Measurements from ENCODE around the gene SLC48A1. TPM values are rescaled to one million over a fixed set of nuclear protein-coding genes. Genes with fewer than 3 reads are reported as not detected.

Gene SLC48A1
- total and polyA plus RNA-seq, 2 donors (not counting 1 experiment from before 2014, with no cell fraction given) = 9.0 to 18.7 TPM

GRCh38 chr12:47771304-47771703 is 1.7 kb upstream of the SLC48A1 start:
- H3K79me2 ChIP-seq (ENCODE audit: control insufficient read depth, insufficient read depth, low read length) = no peaks in the 10 kb centered on the region
- no peak overlapping the region for H3K27ac ChIP-seq (ENCODE audit: insufficient read depth, low read length)
- H4K20me1 ChIP-seq (ENCODE audit: control insufficient read depth, extremely low read depth, insufficient read depth, low read length) = no peaks in the 10 kb centered on the region
- no peaks in the 10 kb centered on the region for H3K27me3 ChIP-seq (ENCODE audit: control insufficient read depth, insufficient read depth, low read length)
- H3K36me3 ChIP-seq (ENCODE audit: control insufficient read depth, insufficient read depth, low read length) = no peaks in the 10 kb centered on the region
- DNase-seq (ENCODE audit: low read depth in 2 of 2) = no peak
- no peak overlapping the region for H3K4me2 ChIP-seq (ENCODE audit: extremely low read depth, insufficient read depth, low read length)
- H3K9ac ChIP-seq (ENCODE audit: insufficient read depth, low read length) = no peak overlapping the region
- no peak overlapping the region for H2AFZ ChIP-seq (ENCODE audit: low read length)
- H3K4me3 ChIP-seq (replicated peaks in 1 of 4; ENCODE audit: control extremely low read depth in 1 of 4, insufficient read depth in 1 of 4, low read depth in 3 of 4, low read length in 4 of 4) = no peak overlapping the region
- TF ChIP-seq EZH2 (IDR thresholded peaks at IDR 0.05; ENCODE audit: low read length, missing control alignments) (no peak), CTCF (conservative IDR thresholded peaks at IDR 0.05 in 1 of 2, IDR thresholded peaks at IDR 0.05 in 1 of 2; ENCODE audit: low read depth in 1 of 2, low read length in 2 of 2) (no peak)
- H3K9me3 ChIP-seq (ENCODE audit: control insufficient read depth, insufficient read depth, low read depth, low read length) = no peaks in the 10 kb centered on the region
- peaks cover 11% of the 10 kb centered on the region for H3K4me1 ChIP-seq (ENCODE audit: control insufficient read depth, extremely low read depth, insufficient read depth, low read length)

- Histone ChIP-seq H3K9ac (ENCODE audit: insufficient read depth, low read length) (no peak overlapping the region), H3K9me3 (ENCODE audit: control insufficient read depth, insufficient read depth, low read depth, low read length) (no peaks in the 10 kb centered on the region), H3K36me3 (ENCODE audit: control insufficient read depth, insufficient read depth, low read length) (no peaks in the 10 kb centered on the region), H3K4me2 (ENCODE audit: extremely low read depth, insufficient read depth, low read length) (no peak overlapping the region), H4K20me1 (ENCODE audit: control insufficient read depth, extremely low read depth, insufficient read depth, low read length) (no peaks in the 10 kb centered on the region), H3K27me3 (ENCODE audit: control insufficient read depth, insufficient read depth, low read length) (no peaks in the 10 kb centered on the region), H3K27ac (ENCODE audit: insufficient read depth, low read length) (no peak overlapping the region), H3K79me2 (ENCODE audit: control insufficient read depth, insufficient read depth, low read length) (no peaks in the 10 kb centered on the region), H2AFZ (ENCODE audit: low read length) (no peak overlapping the region), H3K4me3 (replicated peaks in 1 of 4; ENCODE audit: control extremely low read depth in 1 of 4, insufficient read depth in 1 of 4, low read depth in 3 of 4, low read length in 4 of 4) (peak overlapping the region in 1 of 4 experiments; percentile 65), H3K4me1 (ENCODE audit: control insufficient read depth, extremely low read depth, insufficient read depth, low read length) (peaks cover 11% of the 10 kb centered on the region)
- TF ChIP-seq EZH2 (IDR thresholded peaks at IDR 0.05; ENCODE audit: low read length, missing control alignments) (no peak), CTCF (conservative IDR thresholded peaks at IDR 0.05 in 1 of 2, IDR thresholded peaks at IDR 0.05 in 1 of 2; ENCODE audit: low read depth in 1 of 2, low read length in 2 of 2) (no peak)
- no peak for DNase-seq (ENCODE audit: low read depth in 2 of 2)
These were observed 861 bp upstream of the SLC48A1 start for GRCh38 chr12:47772094-47772660.

- peak overlapping the region; percentile 71 for H2AFZ ChIP-seq (ENCODE audit: low read length)
- no peak overlapping the region for H3K27ac ChIP-seq (ENCODE audit: insufficient read depth, low read length)
- no peaks in the 10 kb centered on the region for H3K27me3 ChIP-seq (ENCODE audit: control insufficient read depth, insufficient read depth, low read length)
- H3K4me3 ChIP-seq (replicated peaks in 1 of 4; ENCODE audit: control extremely low read depth in 1 of 4, insufficient read depth in 1 of 4, low read depth in 3 of 4, low read length in 4 of 4) = peak overlapping the region; percentile 38 to 65 (median 48)
- H4K20me1 ChIP-seq (ENCODE audit: control insufficient read depth, extremely low read depth, insufficient read depth, low read length) = no peaks in the 10 kb centered on the region
- no peak for TF ChIP-seq EZH2 (IDR thresholded peaks at IDR 0.05; ENCODE audit: low read length, missing control alignments)
- TF ChIP-seq CTCF (conservative IDR thresholded peaks at IDR 0.05 in 1 of 2, IDR thresholded peaks at IDR 0.05 in 1 of 2; ENCODE audit: low read depth in 1 of 2, low read length in 2 of 2) = no peak
- no peak for DNase-seq (ENCODE audit: low read depth in 2 of 2)
- no peak overlapping the region for H3K9ac ChIP-seq (ENCODE audit: insufficient read depth, low read length)
- no peaks in the 10 kb centered on the region for H3K9me3 ChIP-seq (ENCODE audit: control insufficient read depth, insufficient read depth, low read depth, low read length)
- H3K4me1 ChIP-seq (ENCODE audit: control insufficient read depth, extremely low read depth, insufficient read depth, low read length) = peaks cover 13% of the 10 kb centered on the region
- H3K79me2 ChIP-seq (ENCODE audit: control insufficient read depth, insufficient read depth, low read length) = no peaks in the 10 kb centered on the region
- no peaks in the 10 kb centered on the region for H3K36me3 ChIP-seq (ENCODE audit: control insufficient read depth, insufficient read depth, low read length)
- H3K4me2 ChIP-seq (ENCODE audit: extremely low read depth, insufficient read depth, low read length) = peak overlapping the region; percentile 81
These were observed 338 bp upstream of the SLC48A1 start for GRCh38 chr12:47772738-47773061.
